Activated CD4-positive, CD25-positive, alpha-beta regulatory T cell treated with anti-CD3 and anti-CD28 coated beads, Interleukin-2, amount 50 U/mL, for 16 hours (primary cell): ENCODE results near the gene TMTC4.
A peak's percentile ranks its signal among the peaks of the same experiment; 100 is the strongest.
"Not testable (repeated sequence)": the region's sequence is repeated elsewhere in the genome, so short reads cannot be mapped to it uniquely, and the experiment has no call there.

Experiments
- DNase-seq: peaks from one replicate; pipeline ENCODE4 v3.0.0-alpha.2; 2020; ENCODE audit warnings: low read depth, low spot score

TMTC4 gene

GRCh38 chr13:100674572-100674871 is at the start of gene TMTC4:
Gene TMTC4 (minus strand): TSS chr13:100674795. CDS start chr13:100670362, 4,433 bp downstream.
- DNase-seq = no peak

GRCh38 chr13:100722517-100722916 is 47.9 kb upstream of the TMTC4 start:
- no peak for DNase-seq

GRCh38 chr13:100721885-100722512 is 47.4 kb upstream of the TMTC4 start:
- no peak for DNase-seq

- no peak for DNase-seq
These were observed 41.0 kb upstream of the TMTC4 start for GRCh38 chr13:100715604-100716003.

- DNase-seq = no peak
These were observed 39.9 kb upstream of the TMTC4 start for GRCh38 chr13:100714478-100714877.

- no peak for DNase-seq
These were observed 35.6 kb upstream of the TMTC4 start for GRCh38 chr13:100710176-100710575.

GRCh38 chr13:100707818-100708740 is 33.5 kb upstream of the TMTC4 start:
- no peak for DNase-seq

GRCh38 chr13:100698331-100698730 is 23.7 kb upstream of the TMTC4 start:
- DNase-seq = not testable (repeated sequence)

GRCh38 chr13:100695509-100695773 is 20.8 kb upstream of the TMTC4 start:
- DNase-seq = no peak

- no peak for DNase-seq
These were observed 20.3 kb upstream of the TMTC4 start for GRCh38 chr13:100694722-100695508.

- no peak for DNase-seq
These were observed 14.6 kb upstream of the TMTC4 start for GRCh38 chr13:100689191-100689590.

GRCh38 chr13:100680131-100680530 is 5.5 kb upstream of the TMTC4 start:
- no peak for DNase-seq

GRCh38 chr13:100677128-100677527 is 2.5 kb upstream of the TMTC4 start:
- DNase-seq = not testable (repeated sequence)

- no peak for DNase-seq
These were observed 1.1 kb upstream of the TMTC4 start for GRCh38 chr13:100675661-100676129.

GRCh38 chr13:100674872-100675660 is 471 bp upstream of the TMTC4 start:
- peak; percentile 99 for DNase-seq

GRCh38 chr13:100673713-100674571 is 653 bp downstream of the TMTC4 start:
- no peak for DNase-seq

- no peak for DNase-seq
These were observed 1.3 kb downstream of the TMTC4 start for GRCh38 chr13:100673376-100673712.

GRCh38 chr13:100671389-100672182 is 3.0 kb downstream of the TMTC4 start:
- DNase-seq = no peak

GRCh38 chr13:100668408-100668807 is 6.2 kb downstream of the TMTC4 start:
- no peak for DNase-seq

GRCh38 chr13:100667894-100668293 is 6.7 kb downstream of the TMTC4 start:
- no peak for DNase-seq
